CD8-positive, alpha-beta memory T cell (primary cell): ENCODE results near the gene OVOL3. TPM values are rescaled to one million over a fixed set of nuclear protein-coding genes. Genes with fewer than 3 reads are reported as not detected.
A peak's percentile ranks its signal among the peaks of the same experiment; 100 is the strongest.

Experiments
- CTCF ChIA-PET: fragments of 350-600 bp; sonication (Branson Sonifier 250); formaldehyde crosslinking; loops from one replicate; lab custom pipeline; 2021; ENCODE audit warnings: antibody characterized with exemption; lab: Charles Lee
- POLR2A ChIA-PET: fragments of 350-600 bp; sonication (Branson Sonifier 250); formaldehyde crosslinking; loops from one replicate; lab custom pipeline; 2021; ENCODE audit warnings: antibody characterized with exemption; lab: Charles Lee
- DNase-seq, 5 donors: peaks; one replicate each; pipeline versions ENCODE4 v3.0.0 to v3.0.0-alpha.2; 2020 to 2022; ENCODE audit warnings: mixed read lengths in 1 of 5
- H3K27ac ChIP-seq: one replicate; pipeline ENCODE4 v1.7.0; 2013; ENCODE audit warnings: low read depth, mild to moderate bottlenecking, low read length, moderate library complexity
- H3K27me3 ChIP-seq: 2 replicates; pipeline ENCODE4 v1.7.0; 2013; ENCODE audit warnings: low read length, mild to moderate bottlenecking; ENCODE audit not compliant: insufficient read depth, poor library complexity, severe bottlenecking
- H3K36me3 ChIP-seq: 2 replicates; pipeline ENCODE4 v1.7.0; 2013; ENCODE audit warnings: mild to moderate bottlenecking, low read length, moderate library complexity; ENCODE audit not compliant: insufficient read depth
- H3K4me1 ChIP-seq: 2 replicates; pipeline ENCODE4 v1.7.0; 2013; ENCODE audit warnings: mild to moderate bottlenecking, low read length, moderate library complexity; ENCODE audit not compliant: insufficient read depth
- H3K4me3 ChIP-seq: 2 replicates; pipeline ENCODE4 v1.7.0; 2013; ENCODE audit warnings: mild to moderate bottlenecking, low read length
- H3K9me3 ChIP-seq: 2 replicates; pipeline ENCODE4 v1.7.0; 2013; ENCODE audit warnings: mild to moderate bottlenecking, low read length
- H3K27ac Mint-ChIP-seq, 8 donors: one replicate each; pipeline ENCODE4 v1.8.0; 2020 to 2021; ENCODE audit warnings: mixed read lengths in 8 of 8, mild to moderate bottlenecking in 6 of 8, inconsistent platforms in 3 of 8, moderate library complexity in 3 of 8
- H3K27me3 Mint-ChIP-seq, 2 donors: one replicate each; pipeline ENCODE4 v1.8.0; 2020 to 2021; ENCODE audit warnings: mixed read lengths in 2 of 2, mild to moderate bottlenecking in 1 of 2, moderate library complexity in 1 of 2
- H3K36me3 Mint-ChIP-seq, 3 donors: one replicate each; pipeline ENCODE4 v1.8.0; 2020 to 2021; ENCODE audit warnings: mixed read lengths in 3 of 3, inconsistent platforms in 1 of 3, mild to moderate bottlenecking in 1 of 3
- H3K4me1 Mint-ChIP-seq, 3 donors: one replicate each; pipeline ENCODE4 v1.8.0; 2020 to 2021; ENCODE audit warnings: mixed read lengths in 3 of 3, inconsistent platforms in 1 of 3, mild to moderate bottlenecking in 1 of 3
- H3K4me3 Mint-ChIP-seq, 7 donors: one replicate each; pipeline ENCODE4 v1.8.0; 2020 to 2021; ENCODE audit warnings: mixed read lengths in 7 of 7, mild to moderate bottlenecking in 6 of 7, moderate library complexity in 4 of 7, inconsistent platforms in 2 of 7
- H3K9me3 Mint-ChIP-seq, 5 donors: one replicate each; pipeline ENCODE4 v1.8.0; 2020 to 2022; ENCODE audit warnings: mixed read lengths in 5 of 5, mild to moderate bottlenecking in 3 of 5, moderate library complexity in 2 of 5, inconsistent platforms in 1 of 5
- polyA plus RNA-seq: library from polyadenylated mRNA; unstranded; fragments of 300-500 nt; fragmentation: Illumina TruSeq; gene quantifications from one replicate; pipeline ENCODE4 v1.2.3, GENCODE V29; 2021
- total RNA-seq, 2 experiments: library from RNA; stranded (reverse); gene quantifications; one replicate each; pipeline ENCODE4 v1.2.3, GENCODE V29; 2021

Gene OVOL3
- total and polyA plus RNA-seq, 3 experiments from 2014 or later = not detected

GRCh38 chr19:36103842-36104552, 6.9 kb upstream of the OVOL3 start:
- H3K27me3 ChIP-seq = no peaks in the 10 kb centered on the region
- Mint-ChIP-seq H3K9me3 (no peaks in the 10 kb centered on the region), H3K4me1 (no peaks in the 10 kb centered on the region), H3K27me3 (no peaks in the 10 kb centered on the region), H3K4me3 (no peak overlapping the region), H3K27ac (peak overlapping the region in 1 of 8 donors; percentile 87), H3K36me3 (peaks cover 0 to 14% (median 0%) of the 10 kb centered on the region in 3 donors)
- no peaks in the 10 kb centered on the region for H3K9me3 ChIP-seq
- no peak for DNase-seq
- ChIA-PET CTCF (no interaction called here), POLR2A (no interaction called here)
- H3K4me3 ChIP-seq = no peak overlapping the region
- no peaks in the 10 kb centered on the region for H3K4me1 ChIP-seq
- no peaks in the 10 kb centered on the region for H3K36me3 ChIP-seq
- no peak overlapping the region for H3K27ac ChIP-seq

GRCh38 chr19:36106441-36106840, 4.5 kb upstream of the OVOL3 start:
- peak overlapping the region in 1 of 7 donors; percentile 68 for H3K4me3 Mint-ChIP-seq

GRCh38 chr19:36106991-36107390, 4.0 kb upstream of the OVOL3 start:
- no peak for DNase-seq
- ChIA-PET POLR2A (no interaction called here), CTCF (interaction anchor here (1.5 kb wide), 1 partner anchor 45 kb away, joined by 3 read pairs; no protein-coding TSS in a partner anchor)
- H3K27ac Mint-ChIP-seq = no peak overlapping the region
- no peaks in the 10 kb centered on the region for H3K4me1 Mint-ChIP-seq
- H3K9me3 Mint-ChIP-seq = no peaks in the 10 kb centered on the region
- no peaks in the 10 kb centered on the region for H3K36me3 ChIP-seq
- H3K4me3 Mint-ChIP-seq = no peak overlapping the region
- H3K36me3 Mint-ChIP-seq = peaks cover 0 to 22% (median 0%) of the 10 kb centered on the region in 3 donors
- no peak overlapping the region for H3K4me3 ChIP-seq
- H3K9me3 ChIP-seq = no peaks in the 10 kb centered on the region
- no peaks in the 10 kb centered on the region for H3K27me3 Mint-ChIP-seq
- H3K27ac ChIP-seq = no peak overlapping the region
- H3K27me3 ChIP-seq = no peaks in the 10 kb centered on the region
- H3K4me1 ChIP-seq = no peaks in the 10 kb centered on the region

More at GRCh38 chr19:36106441-36106840, 4.5 kb upstream of the OVOL3 start:
- Histone ChIP-seq H3K9me3 (no peaks in the 10 kb centered on the region), H3K4me3 (no peak overlapping the region), H3K36me3 (no peaks in the 10 kb centered on the region), H3K4me1 (no peaks in the 10 kb centered on the region), H3K27ac (no peak overlapping the region), H3K27me3 (no peaks in the 10 kb centered on the region)
- H3K27ac Mint-ChIP-seq = peak overlapping the region in 3 of 8 donors; percentile 29 to 70 (median 57)
- no peaks in the 10 kb centered on the region for H3K27me3 Mint-ChIP-seq
- no peaks in the 10 kb centered on the region for H3K9me3 Mint-ChIP-seq
- POLR2A ChIA-PET = no interaction called here
- H3K4me1 Mint-ChIP-seq = no peaks in the 10 kb centered on the region
- CTCF ChIA-PET = interaction anchor here (1.1 to 1.5 kb wide), 2 partner anchors 45 to 56 kb away, joined by 3 read pairs; no protein-coding TSS in a partner anchor
- H3K36me3 Mint-ChIP-seq = peaks cover 0 to 18% (median 0%) of the 10 kb centered on the region in 3 donors
- no peak for DNase-seq

GRCh38 chr19:36108684-36109083, 2.3 kb upstream of the OVOL3 start:
- Mint-ChIP-seq H3K4me3 (no peak overlapping the region), H3K9me3 (no peaks in the 10 kb centered on the region), H3K27ac (peak overlapping the region in 1 of 8 donors; percentile 84)

GRCh38 chr19:36111200-36111539, 227 bp downstream of the OVOL3 start:
- no peaks in the 10 kb centered on the region for H3K27me3 ChIP-seq
- Mint-ChIP-seq H3K27ac (peak overlapping the region in 1 of 8 donors; percentile 82), H3K4me1 (peaks cover 23 to 32% (median 30%) of the 10 kb centered on the region in 3 donors), H3K27me3 (peaks cover 0 to 5% of the 10 kb centered on the region in 2 donors), H3K36me3 (peaks cover 5 to 53% (median 5%) of the 10 kb centered on the region in 3 donors), H3K9me3 (peaks cover 0 to 3% (median 0%) of the 10 kb centered on the region in 5 donors), H3K4me3 (no peak overlapping the region)
- no peak overlapping the region for H3K27ac ChIP-seq
- ChIA-PET CTCF (no interaction called here), POLR2A (no interaction called here)
- H3K36me3 ChIP-seq = peaks cover 4% of the 10 kb centered on the region
- no peak overlapping the region for H3K4me3 ChIP-seq
- H3K4me1 ChIP-seq = peaks cover 19% of the 10 kb centered on the region
- DNase-seq = no peak
- H3K9me3 ChIP-seq = no peaks in the 10 kb centered on the region

More at GRCh38 chr19:36108684-36109083, 2.3 kb upstream of the OVOL3 start:
- ChIA-PET CTCF (no interaction called here), POLR2A (no interaction called here)
- Histone ChIP-seq H3K36me3 (peaks cover 4% of the 10 kb centered on the region), H3K27ac (no peak overlapping the region), H3K4me1 (peaks cover 5% of the 10 kb centered on the region), H3K9me3 (no peaks in the 10 kb centered on the region), H3K27me3 (no peaks in the 10 kb centered on the region), H3K4me3 (no peak overlapping the region)
- DNase-seq = no peak
- Mint-ChIP-seq H3K27me3 (no peaks in the 10 kb centered on the region), H3K4me1 (peaks cover 6 to 10% (median 10%) of the 10 kb centered on the region in 3 donors), H3K36me3 (peaks cover 4 to 38% (median 5%) of the 10 kb centered on the region in 3 donors)

GRCh38 chr19:36112678-36113077, 1.7 kb downstream of the OVOL3 start:
- peak overlapping the region in 7 of 8 donors; percentile 20 to 82 (median 59) for H3K27ac Mint-ChIP-seq
- Histone ChIP-seq H3K9me3 (no peaks in the 10 kb centered on the region), H3K36me3 (peaks cover 4% of the 10 kb centered on the region), H3K27me3 (no peaks in the 10 kb centered on the region), H3K27ac (no peak overlapping the region), H3K4me3 (no peak overlapping the region), H3K4me1 (peaks cover 29% of the 10 kb centered on the region)
- POLR2A ChIA-PET = no interaction called here
- H3K36me3 Mint-ChIP-seq = peaks cover 5 to 56% (median 8%) of the 10 kb centered on the region in 3 donors
- H3K4me1 Mint-ChIP-seq = peaks cover 30 to 43% (median 41%) of the 10 kb centered on the region in 3 donors
- CTCF ChIA-PET = no interaction called here
- no peak for DNase-seq
- peak overlapping the region; percentile 59 to 89 (median 81) for H3K4me3 Mint-ChIP-seq
- H3K9me3 Mint-ChIP-seq = peaks cover 0 to 3% (median 0%) of the 10 kb centered on the region in 5 donors
- peaks cover 0 to 5% of the 10 kb centered on the region in 2 donors for H3K27me3 Mint-ChIP-seq

GRCh38 chr19:36113425-36113824, 2.5 kb downstream of the OVOL3 start:
- Mint-ChIP-seq H3K27me3 (peaks cover 0 to 5% of the 10 kb centered on the region in 2 donors), H3K4me3 (peak overlapping the region; percentile 82 to 94 (median 90)), H3K9me3 (peaks cover 0 to 3% (median 0%) of the 10 kb centered on the region in 5 donors), H3K27ac (peak overlapping the region in 7 of 8 donors; percentile 81 to 99 (median 96)), H3K36me3 (peaks cover 5 to 60% (median 11%) of the 10 kb centered on the region in 3 donors), H3K4me1 (peaks cover 33 to 48% (median 47%) of the 10 kb centered on the region in 3 donors)
- peak overlapping the region; percentile 95 for H3K27ac ChIP-seq
- peaks cover 29% of the 10 kb centered on the region for H3K4me1 ChIP-seq
- ChIA-PET POLR2A (no interaction called here), CTCF (interaction anchor here (3.7 kb wide), 1 partner anchor 14 kb away, joined by 22 read pairs; no protein-coding TSS in a partner anchor)
- H3K4me3 ChIP-seq = peak overlapping the region; percentile 99
- H3K9me3 ChIP-seq = no peaks in the 10 kb centered on the region
- DNase-seq = peak in 1 of 5 donors; percentile 48
- H3K27me3 ChIP-seq = no peaks in the 10 kb centered on the region
- H3K36me3 ChIP-seq = peaks cover 7% of the 10 kb centered on the region
